Measurements from ENCODE around the gene AOPEP. TPM values are rescaled to one million over a fixed set of nuclear protein-coding genes. Genes with fewer than 3 reads are reported as not detected.

Gene AOPEP
- total and polyA plus RNA-seq, 2 of the 13 experiments (the other 11 are each of a cell fraction or from before 2014, with no cell fraction given): 22.2 to 41.6 TPM

DNA sequence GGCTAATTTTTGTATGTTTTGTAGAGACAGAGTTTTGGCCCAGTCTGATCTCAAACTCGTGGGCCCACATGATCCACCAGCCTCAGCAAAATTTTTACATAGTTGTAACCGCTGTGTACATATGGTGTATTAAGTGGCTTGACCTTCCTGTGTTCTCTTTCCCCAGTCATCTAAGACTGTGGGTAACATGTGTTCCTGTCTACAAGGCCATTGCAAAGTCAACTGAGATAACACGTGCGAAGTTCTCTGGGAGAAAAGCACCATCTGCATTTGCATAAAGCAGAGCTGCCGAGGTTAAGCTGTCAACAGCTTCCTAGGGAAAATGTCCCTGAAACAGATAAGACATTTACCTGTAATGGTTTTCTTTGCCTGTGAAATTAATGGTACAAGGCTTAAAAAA lies 317.3 kb downstream of the AOPEP start (continued):
- TF ChIP-seq ZBTB10 (CRISPR knock-in tag; IDR thresholded peaks at IDR 0.05; ENCODE audit: borderline replicate concordance): no peak
- no peak for TF ChIP-seq HNRNPH1 (optimal IDR thresholded peaks at IDR 0.05; ENCODE audit: low read depth, low read length)
- no peak for TF ChIP-seq MAFF (IDR thresholded peaks at IDR 0.05; ENCODE audit: low read depth, low read length)
- no peak for TF ChIP-seq PRMT3 (CRISPR knock-in tag; IDR thresholded peaks at IDR 0.05; ENCODE audit: borderline replicate concordance, low read depth)
- no peak for TF ChIP-seq ZNF879 (CRISPR knock-in tag; IDR thresholded peaks at IDR 0.05)
- TF ChIP-seq, protein P1, sequence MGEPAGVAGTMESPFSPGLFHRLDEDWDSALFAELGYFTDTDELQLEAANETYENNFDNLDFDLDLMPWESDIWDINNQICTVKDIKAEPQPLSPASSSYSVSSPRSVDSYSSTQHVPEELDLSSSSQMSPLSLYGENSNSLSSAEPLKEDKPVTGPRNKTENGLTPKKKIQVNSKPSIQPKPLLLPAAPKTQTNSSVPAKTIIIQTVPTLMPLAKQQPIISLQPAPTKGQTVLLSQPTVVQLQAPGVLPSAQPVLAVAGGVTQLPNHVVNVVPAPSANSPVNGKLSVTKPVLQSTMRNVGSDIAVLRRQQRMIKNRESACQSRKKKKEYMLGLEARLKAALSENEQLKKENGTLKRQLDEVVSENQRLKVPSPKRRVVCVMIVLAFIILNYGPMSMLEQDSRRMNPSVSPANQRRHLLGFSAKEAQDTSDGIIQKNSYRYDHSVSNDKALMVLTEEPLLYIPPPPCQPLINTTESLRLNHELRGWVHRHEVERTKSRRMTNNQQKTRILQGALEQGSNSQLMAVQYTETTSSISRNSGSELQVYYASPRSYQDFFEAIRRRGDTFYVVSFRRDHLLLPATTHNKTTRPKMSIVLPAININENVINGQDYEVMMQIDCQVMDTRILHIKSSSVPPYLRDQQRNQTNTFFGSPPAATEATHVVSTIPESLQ (CRISPR knock-in tag; conservative IDR thresholded peaks at IDR 0.05): no peak
- no peak for TF ChIP-seq MLLT10 (CRISPR knock-in tag; IDR thresholded peaks at IDR 0.05)
- TF ChIP-seq, protein P2, sequence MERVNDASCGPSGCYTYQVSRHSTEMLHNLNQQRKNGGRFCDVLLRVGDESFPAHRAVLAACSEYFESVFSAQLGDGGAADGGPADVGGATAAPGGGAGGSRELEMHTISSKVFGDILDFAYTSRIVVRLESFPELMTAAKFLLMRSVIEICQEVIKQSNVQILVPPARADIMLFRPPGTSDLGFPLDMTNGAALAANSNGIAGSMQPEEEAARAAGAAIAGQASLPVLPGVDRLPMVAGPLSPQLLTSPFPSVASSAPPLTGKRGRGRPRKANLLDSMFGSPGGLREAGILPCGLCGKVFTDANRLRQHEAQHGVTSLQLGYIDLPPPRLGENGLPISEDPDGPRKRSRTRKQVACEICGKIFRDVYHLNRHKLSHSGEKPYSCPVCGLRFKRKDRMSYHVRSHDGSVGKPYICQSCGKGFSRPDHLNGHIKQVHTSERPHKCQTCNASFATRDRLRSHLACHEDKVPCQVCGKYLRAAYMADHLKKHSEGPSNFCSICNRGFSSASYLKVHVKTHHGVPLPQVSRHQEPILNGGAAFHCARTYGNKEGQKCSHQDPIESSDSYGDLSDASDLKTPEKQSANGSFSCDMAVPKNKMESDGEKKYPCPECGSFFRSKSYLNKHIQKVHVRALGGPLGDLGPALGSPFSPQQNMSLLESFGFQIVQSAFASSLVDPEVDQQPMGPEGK (CRISPR knock-in tag; IDR thresholded peaks at IDR 0.05): no peak
- no peak for TF ChIP-seq MIER2 (CRISPR knock-in tag; IDR thresholded peaks at IDR 0.05)
- TF ChIP-seq, protein P3, sequence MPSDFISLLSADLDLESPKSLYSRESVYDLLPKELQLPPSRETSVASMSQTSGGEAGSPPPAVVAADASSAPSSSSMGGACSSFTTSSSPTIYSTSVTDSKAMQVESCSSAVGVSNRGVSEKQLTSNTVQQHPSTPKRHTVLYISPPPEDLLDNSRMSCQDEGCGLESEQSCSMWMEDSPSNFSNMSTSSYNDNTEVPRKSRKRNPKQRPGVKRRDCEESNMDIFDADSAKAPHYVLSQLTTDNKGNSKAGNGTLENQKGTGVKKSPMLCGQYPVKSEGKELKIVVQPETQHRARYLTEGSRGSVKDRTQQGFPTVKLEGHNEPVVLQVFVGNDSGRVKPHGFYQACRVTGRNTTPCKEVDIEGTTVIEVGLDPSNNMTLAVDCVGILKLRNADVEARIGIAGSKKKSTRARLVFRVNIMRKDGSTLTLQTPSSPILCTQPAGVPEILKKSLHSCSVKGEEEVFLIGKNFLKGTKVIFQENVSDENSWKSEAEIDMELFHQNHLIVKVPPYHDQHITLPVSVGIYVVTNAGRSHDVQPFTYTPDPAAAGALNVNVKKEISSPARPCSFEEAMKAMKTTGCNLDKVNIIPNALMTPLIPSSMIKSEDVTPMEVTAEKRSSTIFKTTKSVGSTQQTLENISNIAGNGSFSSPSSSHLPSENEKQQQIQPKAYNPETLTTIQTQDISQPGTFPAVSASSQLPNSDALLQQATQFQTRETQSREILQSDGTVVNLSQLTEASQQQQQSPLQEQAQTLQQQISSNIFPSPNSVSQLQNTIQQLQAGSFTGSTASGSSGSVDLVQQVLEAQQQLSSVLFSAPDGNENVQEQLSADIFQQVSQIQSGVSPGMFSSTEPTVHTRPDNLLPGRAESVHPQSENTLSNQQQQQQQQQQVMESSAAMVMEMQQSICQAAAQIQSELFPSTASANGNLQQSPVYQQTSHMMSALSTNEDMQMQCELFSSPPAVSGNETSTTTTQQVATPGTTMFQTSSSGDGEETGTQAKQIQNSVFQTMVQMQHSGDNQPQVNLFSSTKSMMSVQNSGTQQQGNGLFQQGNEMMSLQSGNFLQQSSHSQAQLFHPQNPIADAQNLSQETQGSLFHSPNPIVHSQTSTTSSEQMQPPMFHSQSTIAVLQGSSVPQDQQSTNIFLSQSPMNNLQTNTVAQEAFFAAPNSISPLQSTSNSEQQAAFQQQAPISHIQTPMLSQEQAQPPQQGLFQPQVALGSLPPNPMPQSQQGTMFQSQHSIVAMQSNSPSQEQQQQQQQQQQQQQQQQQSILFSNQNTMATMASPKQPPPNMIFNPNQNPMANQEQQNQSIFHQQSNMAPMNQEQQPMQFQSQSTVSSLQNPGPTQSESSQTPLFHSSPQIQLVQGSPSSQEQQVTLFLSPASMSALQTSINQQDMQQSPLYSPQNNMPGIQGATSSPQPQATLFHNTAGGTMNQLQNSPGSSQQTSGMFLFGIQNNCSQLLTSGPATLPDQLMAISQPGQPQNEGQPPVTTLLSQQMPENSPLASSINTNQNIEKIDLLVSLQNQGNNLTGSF (CRISPR knock-in tag; IDR thresholded peaks at IDR 0.05): no peak
- TF ChIP-seq ZNF530 (CRISPR knock-in tag; IDR thresholded peaks at IDR 0.05; ENCODE audit: low read depth): no peak
- TF ChIP-seq NKX3-1 (CRISPR knock-in tag; IDR thresholded peaks at IDR 0.05): no peak
- no peak for TF ChIP-seq MEF2D (CRISPR knock-in tag; IDR thresholded peaks at IDR 0.05)
- TF ChIP-seq CBX2 (IDR thresholded peaks at IDR 0.05; ENCODE audit: low read depth, low read length): no peak
- no peak for TF ChIP-seq CBX2 (CRISPR knock-in tag; IDR thresholded peaks at IDR 0.05; ENCODE audit: low read depth)
